B cell (primary cell): ENCODE data around the gene CLIC2.

ENCODE experiments used
- EZH2 ChIP-seq: IDR thresholded peaks from 2 replicates; pipeline ENCODE4 v1.6.1; 2012; ENCODE audit warnings: borderline replicate concordance, low read depth, mild to moderate bottlenecking, moderate library complexity, low read length; ENCODE audit not compliant: insufficient read depth, poor library complexity, severe bottlenecking
- TF ChIP-seq, protein P1 (sequence below): fragments of 200-600 bp; IDR thresholded peaks from one replicate; pipeline ENCODE4 v1.8.0; 2022; ENCODE audit warnings: antibody characterized with exemption, mild to moderate bottlenecking

DNA sequence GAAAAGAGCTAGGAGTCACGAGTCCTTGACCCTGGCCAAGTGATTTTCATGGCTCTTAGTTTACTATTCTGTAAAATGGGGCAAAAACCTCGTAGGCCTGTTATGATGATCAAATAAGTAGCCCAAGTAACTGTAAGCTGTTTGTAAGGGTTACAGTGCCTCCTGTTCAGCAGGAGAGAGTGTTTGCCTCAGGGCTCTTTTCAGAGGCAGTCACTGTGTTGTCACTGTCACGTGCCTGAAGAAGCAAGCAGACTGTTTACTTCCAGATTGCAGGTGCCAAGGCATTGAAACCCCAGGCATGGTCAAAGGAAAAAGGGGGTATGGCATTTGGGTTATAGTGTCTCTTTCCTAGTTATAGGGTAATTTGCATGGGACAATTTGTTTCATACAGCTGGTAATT, 74.7 kb downstream of the CLIC2 start:
- no peak for TF ChIP-seq EZH2
- TF ChIP-seq, protein P1, sequence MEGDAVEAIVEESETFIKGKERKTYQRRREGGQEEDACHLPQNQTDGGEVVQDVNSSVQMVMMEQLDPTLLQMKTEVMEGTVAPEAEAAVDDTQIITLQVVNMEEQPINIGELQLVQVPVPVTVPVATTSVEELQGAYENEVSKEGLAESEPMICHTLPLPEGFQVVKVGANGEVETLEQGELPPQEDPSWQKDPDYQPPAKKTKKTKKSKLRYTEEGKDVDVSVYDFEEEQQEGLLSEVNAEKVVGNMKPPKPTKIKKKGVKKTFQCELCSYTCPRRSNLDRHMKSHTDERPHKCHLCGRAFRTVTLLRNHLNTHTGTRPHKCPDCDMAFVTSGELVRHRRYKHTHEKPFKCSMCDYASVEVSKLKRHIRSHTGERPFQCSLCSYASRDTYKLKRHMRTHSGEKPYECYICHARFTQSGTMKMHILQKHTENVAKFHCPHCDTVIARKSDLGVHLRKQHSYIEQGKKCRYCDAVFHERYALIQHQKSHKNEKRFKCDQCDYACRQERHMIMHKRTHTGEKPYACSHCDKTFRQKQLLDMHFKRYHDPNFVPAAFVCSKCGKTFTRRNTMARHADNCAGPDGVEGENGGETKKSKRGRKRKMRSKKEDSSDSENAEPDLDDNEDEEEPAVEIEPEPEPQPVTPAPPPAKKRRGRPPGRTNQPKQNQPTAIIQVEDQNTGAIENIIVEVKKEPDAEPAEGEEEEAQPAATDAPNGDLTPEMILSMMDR: no peak
